DMS153 treated with DMSO at 0.1 percent for 48 hours (cell line): Measurements from ENCODE around the gene UBE2H.
"Not testable (repeated sequence)": the region's sequence is repeated elsewhere in the genome, so short reads cannot be mapped to it uniquely, and the experiment has no call there.

Source experiments
- DNase-seq: peaks from one replicate; lab custom pipeline; 2025; ENCODE audit not compliant: unreplicated experiment; lab: John Stamatoyannopoulos, UW

UBE2H gene

GRCh38 chr7:129911790-129912189 is 41.0 kb downstream of the UBE2H start:
- DNase-seq = no peak

DNA sequence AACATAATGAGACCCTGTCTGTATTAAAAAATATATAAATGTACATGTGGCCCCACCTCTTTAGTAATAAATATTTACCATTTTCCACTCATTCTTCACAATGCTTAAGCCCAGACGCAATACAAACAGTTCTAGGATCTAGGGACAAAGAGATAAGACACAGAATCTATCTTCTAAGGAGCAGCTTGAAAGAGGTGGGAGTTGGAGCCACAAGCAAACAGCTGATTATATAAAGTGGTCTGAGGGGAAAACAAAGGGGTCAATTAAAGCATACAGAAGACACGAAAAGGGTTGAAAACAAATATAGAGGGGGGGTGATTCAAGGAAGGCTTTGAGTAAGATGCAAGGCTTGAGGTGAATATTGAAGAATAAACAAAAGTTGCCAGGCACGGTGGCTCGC is 43.1 kb downstream of the UBE2H start:
- DNase-seq = no peak

DNA sequence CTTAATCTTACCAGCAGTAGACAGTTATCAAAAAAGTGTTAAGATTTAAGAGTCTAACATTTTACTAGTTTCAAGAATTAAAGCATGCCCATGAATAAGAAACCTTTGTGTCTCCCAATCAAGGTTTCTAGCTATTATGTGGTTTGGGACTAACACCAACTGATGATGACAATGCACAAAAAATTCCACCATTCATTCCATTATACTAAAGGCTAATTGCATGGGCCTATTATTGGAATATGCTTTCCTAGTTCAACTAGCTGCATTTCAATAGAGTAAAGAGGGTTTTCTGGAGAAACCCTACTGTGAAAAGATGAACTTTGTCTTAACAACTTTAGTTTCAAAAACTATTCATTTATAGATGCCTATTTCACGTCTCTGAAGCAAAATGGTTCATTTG is 44.6 kb downstream of the UBE2H start:
- DNase-seq = no peak

DNA sequence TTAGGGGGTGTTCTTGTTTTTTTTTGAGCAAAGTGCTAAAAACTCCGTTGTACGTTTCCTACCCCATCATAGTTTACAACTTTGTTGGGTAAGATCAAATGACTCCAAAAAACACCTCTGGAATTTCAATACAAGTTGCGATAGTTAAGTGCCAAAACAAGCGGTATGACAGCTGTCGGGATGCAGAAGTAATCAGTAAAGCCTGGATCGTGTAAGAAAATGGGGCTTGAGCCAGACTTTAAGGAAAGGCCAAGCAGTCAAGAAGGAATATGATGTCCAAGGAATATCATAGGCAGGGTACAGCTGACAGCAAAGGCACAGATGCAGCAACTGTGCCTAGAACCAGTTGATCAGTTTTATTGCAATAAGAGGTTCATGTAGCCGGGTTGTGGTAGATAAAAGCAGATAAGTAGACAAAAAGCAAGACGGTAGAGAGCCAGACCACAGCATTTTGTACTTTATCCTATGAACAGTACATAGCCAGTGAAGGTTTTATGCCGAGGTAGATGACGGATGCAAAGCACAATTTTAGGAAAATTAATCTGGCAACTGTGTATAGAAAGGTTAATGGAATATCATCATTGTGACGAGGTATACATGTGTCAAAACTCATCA is 45.5 kb downstream of the UBE2H start:
- no peak for DNase-seq

GRCh38 chr7:129906700-129907099 is 46.1 kb downstream of the UBE2H start:
- DNase-seq = no peak

- DNase-seq = no peak
Measured at GRCh38 chr7:129903935-129904334, 48.8 kb downstream of the UBE2H start.

DNA sequence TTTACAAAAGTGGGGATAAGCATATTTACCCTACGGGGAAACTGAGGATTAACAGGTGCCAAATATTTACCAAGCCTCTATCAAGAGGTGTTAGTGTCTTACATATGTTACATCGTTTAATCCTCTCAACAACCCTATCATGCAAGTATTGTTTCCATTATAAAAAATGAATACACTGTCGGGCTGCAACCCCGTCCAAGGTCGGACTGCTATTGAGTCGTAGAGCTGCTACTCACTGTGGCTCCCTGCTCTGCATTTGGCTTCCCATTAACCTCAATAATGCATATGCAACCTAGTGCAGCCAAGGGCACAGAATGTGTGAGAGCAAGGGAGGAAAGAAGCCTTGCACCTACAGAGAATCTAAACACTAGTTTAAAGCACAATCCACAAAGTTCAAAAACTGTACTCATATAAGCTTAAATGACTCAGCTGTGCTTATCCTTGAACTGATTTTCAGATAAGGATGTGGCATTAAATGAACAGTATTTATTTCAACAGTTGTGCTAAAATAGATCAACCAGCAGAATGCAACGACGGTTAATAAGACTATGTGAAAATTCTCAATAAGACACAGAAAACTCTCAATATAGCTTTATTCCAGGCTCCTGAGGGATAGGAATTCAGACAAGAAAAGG is 49.9 kb downstream of the UBE2H start:
- no peak for DNase-seq

DNA sequence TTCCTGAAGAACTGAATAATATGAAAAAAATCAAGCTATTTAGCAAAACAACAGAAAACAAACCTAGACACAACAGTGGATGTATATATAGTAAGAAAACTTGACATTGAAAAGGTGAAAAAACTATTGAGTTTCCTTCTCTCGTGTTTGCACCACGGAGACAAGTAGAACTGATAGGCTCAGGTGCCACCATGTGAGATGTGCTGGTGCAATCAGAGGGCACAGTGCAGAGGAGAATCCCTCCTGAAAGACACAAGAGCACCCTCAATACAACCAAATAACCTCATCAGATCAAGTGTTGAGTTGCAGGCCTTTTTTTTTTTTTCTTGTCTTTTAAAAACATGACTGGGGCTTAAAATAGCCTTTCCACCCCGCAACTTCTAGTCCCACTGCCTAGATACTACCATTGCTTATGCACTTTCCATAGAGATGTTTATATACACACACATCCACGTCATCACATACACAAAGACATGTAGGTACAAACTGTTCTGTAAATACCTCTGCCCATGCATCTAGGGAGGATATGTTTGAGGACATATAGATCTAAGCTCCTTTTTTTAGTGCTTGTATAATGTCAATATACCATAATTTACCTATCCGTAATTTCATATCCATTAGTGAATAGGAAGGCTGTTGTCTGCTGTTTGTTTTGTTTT is 54.1 kb downstream of the UBE2H start:
- DNase-seq = no peak

- DNase-seq = no peak
Measured at GRCh38 chr7:129898007-129898406, 54.8 kb downstream of the UBE2H start.

DNA sequence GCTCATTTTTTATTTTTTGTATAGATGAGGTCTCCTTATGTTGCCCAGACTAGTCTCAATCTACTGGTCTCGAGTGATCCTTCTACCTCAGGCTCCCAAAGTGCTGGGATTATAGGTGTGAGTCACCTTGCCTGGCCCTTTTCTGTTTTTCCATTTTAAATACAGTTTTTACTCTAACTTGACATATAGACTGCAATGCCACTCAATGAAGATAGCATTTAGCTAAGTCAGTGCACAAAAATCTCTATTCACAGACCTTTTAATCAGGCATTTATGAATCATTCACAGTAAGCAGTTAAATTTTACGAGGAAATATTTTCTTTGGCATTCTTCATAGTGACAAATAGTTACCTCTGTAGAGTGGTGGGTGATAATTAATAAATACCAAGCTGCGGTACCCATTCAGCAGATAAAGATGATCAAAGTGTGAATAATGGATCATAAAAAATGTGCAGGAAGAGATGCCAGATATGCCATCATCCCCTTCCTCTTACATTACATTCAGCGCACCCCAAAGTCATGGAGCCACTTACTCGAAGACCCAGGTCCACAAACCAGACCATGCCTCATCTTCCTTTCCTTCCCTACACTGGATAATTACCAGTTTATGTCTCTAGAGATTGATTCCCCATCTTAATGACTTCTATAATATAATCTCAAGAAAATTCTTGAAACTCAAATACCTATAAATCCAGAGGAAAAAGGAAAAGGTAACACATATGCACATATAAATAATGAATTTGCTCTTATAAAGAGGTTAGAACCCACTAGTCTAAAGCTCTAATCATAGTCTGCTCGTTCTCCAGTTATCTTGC is 56.0 kb downstream of the UBE2H start:
- no peak for DNase-seq

DNA sequence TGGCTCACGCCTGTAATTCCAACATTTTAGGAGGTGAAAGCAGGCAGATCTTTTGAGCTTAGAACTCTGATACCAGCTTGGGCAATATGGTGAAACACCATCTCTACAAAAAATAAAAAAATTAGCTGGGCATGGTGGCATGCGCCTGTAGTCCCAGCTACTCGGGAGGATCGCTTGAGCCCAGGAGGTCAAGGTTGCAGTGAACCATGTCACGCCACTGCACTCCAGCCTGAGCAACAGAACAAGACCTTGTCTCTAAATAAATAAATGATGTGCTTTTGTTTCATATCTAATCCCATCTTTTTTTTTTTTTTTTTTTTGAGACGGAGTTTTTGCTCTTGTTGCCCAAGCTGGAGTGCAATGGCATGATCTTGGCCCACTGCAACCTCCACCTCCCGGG is 58.6 kb downstream of the UBE2H start:
- not testable (repeated sequence) for DNase-seq

DNA sequence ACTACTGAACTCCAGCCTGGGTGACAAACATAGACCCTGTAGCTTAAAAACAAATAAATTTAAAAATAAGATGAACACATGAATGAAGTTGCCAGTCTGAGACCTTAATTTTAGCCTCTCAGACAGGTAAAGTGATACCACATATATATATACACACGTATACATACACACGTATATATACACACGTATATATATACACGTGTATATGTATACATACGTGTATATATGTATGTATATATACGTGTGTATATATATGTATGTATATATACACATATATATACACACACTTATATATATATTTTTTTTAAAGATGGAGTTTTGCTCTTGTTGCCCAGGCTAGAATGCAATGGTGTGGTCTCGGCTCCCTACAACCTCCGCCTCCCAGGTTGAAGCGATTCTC is 62.7 kb downstream of the UBE2H start:
- DNase-seq = no peak

DNA sequence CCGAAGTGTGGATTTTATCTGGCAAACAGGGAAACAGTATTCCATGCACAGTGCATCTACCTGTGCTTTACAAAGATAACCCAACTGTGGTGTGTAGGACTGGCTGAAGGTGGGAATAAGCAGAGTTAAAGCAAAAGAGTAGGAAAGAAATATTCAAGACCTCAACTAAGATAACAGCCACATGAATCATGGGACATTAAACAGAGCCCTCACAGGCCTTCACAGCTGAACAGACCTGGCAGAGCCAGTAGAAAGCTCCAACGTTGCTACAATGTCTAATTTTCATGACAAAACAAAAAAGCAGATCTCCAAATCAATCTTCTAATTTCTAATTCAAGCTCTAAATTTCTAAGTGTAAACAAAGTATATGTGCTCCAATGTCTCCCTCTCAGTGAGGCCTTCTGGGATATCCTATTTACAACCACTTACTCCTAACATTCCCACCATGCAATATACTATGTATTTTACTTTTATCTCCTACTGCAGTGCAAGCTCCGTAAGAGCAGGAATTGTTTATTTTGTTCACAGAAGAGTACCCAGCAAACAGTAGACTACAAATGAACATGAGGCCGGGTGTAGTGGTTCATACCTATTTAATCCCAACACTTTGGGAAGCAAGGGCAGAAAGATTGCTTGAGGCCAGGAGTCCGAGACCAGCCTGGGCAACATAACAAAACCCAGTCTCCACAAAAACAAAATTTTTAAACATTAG is 63.5 kb downstream of the UBE2H start:
- DNase-seq = peak; percentile 44

- no peak for DNase-seq
Measured at GRCh38 chr7:129887865-129888264, 64.9 kb downstream of the UBE2H start.

DNA sequence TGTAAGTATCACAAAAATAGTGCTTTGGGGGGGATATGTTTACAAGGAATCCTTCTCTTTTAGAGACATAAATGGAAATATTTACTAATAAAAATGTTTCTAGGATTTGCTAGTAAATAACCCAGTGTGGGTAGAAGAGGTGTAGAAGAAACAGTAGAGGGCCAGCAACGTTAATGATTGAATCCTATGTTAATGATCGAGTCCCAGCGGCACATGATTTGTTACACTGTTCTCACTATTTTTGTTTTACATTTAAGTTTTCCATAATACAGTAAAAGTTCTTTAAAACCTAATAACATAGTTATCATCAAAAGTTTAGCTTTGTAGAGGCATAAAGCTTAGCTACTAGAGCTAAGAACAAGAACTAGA is 66.0 kb downstream of the UBE2H start:
- DNase-seq = no peak

DNA sequence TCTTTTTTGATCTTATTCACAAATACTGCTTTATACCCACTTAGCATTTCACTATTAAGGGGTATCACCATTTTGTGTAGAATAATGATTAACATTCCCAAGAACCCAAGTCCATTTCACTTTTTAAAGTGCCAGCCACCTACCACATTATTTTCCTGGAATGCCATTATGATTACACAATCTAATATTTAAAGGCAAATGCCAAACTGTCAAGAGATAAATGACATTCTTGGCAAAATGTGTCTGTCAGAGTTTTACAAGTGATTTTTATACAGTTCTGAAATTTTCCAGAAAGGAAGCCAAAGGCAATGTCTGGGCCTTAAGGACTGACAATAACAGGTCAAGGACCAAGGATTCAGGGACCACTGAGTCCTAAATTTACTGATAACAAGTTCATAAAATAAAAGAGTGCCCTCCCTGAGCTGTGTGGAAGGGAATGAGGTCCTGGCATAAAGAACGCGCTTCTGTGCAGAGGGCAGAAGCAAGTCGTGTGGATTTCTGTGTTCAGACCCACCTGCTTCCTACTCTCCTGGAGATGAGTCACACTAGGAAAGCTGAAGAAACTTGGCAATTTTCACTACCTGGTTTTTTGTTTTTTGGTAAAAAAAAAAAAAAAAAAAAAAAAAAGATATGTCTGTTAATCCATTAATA is 66.5 kb downstream of the UBE2H start:
- no peak for DNase-seq

- no peak for DNase-seq
Measured at GRCh38 chr7:129884495-129884894, 68.3 kb downstream of the UBE2H start.

DNA sequence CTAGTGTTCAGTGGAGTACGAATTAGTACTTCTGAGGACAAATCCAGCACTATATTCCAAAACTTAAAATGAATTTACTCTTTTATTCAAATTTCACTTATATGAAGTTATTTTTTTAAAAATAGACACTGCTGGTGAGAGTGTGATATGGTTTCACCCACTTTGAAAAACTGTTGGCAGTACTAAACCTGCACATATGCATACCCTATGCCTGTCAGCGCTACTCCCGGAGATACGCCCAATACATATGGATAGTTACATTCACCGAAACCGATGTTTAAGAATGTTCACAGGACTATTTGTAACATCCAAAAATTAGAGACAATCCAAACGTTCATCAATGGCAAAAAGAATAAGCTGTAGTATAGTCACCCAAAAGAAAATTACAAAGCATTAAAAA is 69.6 kb downstream of the UBE2H start:
- no peak for DNase-seq

DNA sequence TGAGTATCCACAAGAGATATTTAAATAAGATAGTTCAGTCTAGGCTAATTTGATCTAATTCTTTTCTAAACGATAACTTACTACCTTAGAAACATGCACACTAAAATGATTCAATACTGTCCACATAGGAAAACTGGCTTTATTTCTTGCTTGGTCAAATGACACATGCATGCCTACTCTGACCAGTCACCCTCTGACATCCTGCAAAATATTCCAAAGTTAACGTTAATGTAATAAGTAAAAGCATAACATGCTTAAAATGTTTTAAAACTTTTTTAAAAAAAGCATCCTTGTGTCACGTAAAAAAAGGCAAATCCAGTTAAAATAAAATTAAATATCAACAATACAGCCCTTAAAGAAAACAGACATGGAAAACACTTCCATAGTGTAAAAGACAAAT is 70.2 kb downstream of the UBE2H start:
- DNase-seq = no peak

- no peak for DNase-seq
Measured at GRCh38 chr7:129877146-129877792, 75.5 kb downstream of the UBE2H start.
